ENCODE data around the gene DAGLB. TPM values are rescaled to one million over a fixed set of nuclear protein-coding genes. Genes with fewer than 3 reads are reported as not detected.
A peak's percentile ranks its signal among the peaks of the same experiment; 100 is the strongest.

Gene DAGLB
- total RNA-seq, 3 donors from 2014 or later = 15.4 to 18.0 (median 17.6) TPM

DNA sequence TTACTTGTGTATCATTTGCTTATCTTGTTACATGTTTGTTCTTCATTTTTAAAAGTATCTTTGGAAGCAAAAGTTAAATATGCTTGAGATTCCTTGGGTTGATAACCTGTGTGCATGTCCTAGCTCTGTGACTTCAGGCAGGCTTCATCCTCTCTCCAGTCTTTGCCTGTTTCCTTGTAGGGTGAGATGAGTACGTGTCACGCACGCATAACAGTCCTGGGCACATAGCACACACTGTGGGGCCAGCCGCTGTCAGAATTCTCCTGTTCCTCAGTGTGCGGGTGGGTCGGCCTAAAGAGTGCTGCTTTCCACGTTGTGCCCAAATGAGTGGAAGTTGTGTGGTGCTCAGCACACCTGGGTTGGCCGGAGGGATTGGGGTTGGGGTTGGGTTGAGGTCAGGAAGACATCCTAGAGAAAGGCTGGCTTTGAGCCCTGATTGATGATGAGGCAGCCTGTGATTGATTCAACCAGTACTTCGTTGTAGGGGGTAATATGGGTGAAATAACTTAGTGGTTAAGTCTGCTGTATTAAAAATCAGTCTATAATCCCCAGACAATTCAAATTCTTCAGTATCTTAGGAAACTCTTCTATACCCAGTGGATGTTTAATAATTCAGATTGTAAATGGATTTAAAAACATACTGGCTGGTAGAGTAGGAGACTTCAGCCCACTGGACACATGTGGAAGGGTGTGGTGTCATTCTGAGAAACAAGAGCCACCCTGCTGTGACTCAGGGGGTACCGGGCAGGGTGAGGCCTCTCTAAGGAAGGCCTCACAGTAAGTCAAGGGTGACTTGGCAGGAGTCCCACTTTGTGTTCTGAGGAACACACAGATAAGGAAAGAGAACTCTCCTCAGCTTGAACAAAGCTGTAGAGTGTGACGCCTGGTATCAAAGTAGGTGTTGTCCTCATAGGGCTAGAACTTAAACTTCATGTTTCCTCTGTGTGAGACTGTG, 54.8 kb downstream of the DAGLB start:
- Histone ChIP-seq H3K36me3 (no peaks in the 10 kb centered on the region), H3K27ac (peak overlapping the region; percentile 70 to 85), H3K27me3 (no peaks in the 10 kb centered on the region), H3K4me3 (no peak overlapping the region), H3K4me1 (peaks cover 0 to 19% of the 10 kb centered on the region in 2 donors), H3K9me3 (no peaks in the 10 kb centered on the region)
- TF ChIP-seq POLR2AphosphoS5 (IDR thresholded peaks at IDR 0.05) = peak in 1 of 3 donors; percentile 3
- TF ChIP-seq POLR2A (IDR thresholded peaks at IDR 0.05) = no peak
- TF ChIP-seq, protein P1, sequence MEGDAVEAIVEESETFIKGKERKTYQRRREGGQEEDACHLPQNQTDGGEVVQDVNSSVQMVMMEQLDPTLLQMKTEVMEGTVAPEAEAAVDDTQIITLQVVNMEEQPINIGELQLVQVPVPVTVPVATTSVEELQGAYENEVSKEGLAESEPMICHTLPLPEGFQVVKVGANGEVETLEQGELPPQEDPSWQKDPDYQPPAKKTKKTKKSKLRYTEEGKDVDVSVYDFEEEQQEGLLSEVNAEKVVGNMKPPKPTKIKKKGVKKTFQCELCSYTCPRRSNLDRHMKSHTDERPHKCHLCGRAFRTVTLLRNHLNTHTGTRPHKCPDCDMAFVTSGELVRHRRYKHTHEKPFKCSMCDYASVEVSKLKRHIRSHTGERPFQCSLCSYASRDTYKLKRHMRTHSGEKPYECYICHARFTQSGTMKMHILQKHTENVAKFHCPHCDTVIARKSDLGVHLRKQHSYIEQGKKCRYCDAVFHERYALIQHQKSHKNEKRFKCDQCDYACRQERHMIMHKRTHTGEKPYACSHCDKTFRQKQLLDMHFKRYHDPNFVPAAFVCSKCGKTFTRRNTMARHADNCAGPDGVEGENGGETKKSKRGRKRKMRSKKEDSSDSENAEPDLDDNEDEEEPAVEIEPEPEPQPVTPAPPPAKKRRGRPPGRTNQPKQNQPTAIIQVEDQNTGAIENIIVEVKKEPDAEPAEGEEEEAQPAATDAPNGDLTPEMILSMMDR (IDR thresholded peaks at IDR 0.05) = no peak
- intact Hi-C loops (cut with DNase I; ENCODE audit: low total_unique reads) = no loop called here
- peak in 1 of 2 donors; percentile 36 for DNase-seq (ENCODE audit: low spot score in 2 of 2)

DNA sequence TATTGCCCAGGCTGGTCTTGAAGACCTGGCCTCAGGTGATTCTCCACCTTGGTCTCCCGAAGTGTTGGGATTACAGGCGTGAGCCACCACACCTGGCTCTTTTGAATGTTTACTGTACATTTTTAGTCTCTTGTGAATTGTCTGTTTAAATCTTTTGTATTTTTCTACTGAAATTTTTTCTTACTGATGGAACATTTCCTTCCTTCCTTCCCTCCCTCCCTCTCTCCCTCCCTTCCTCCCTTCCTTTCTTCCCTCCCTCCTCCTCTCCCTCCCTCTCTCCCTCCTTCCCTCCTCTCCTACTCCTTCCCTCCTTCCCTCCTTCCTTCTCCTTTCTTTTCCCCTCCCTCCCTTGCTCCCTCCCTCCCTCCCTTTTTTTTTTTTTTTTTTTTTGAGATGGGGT, 58.0 kb downstream of the DAGLB start:
- no peak overlapping the region for H3K27ac ChIP-seq
- no peak overlapping the region for H3K4me3 ChIP-seq
- no peak for TF ChIP-seq POLR2A (IDR thresholded peaks at IDR 0.05)
- DNase-seq (ENCODE audit: low spot score in 2 of 2) = no peak
- H3K4me1 ChIP-seq = peaks cover 5 to 24% of the 10 kb centered on the region in 2 donors
- no peaks in the 10 kb centered on the region for H3K27me3 ChIP-seq
- no peaks in the 10 kb centered on the region for H3K36me3 ChIP-seq
- intact Hi-C loops (cut with DNase I; ENCODE audit: low total_unique reads) = no loop called here
- H3K9me3 ChIP-seq = no peaks in the 10 kb centered on the region

DNA sequence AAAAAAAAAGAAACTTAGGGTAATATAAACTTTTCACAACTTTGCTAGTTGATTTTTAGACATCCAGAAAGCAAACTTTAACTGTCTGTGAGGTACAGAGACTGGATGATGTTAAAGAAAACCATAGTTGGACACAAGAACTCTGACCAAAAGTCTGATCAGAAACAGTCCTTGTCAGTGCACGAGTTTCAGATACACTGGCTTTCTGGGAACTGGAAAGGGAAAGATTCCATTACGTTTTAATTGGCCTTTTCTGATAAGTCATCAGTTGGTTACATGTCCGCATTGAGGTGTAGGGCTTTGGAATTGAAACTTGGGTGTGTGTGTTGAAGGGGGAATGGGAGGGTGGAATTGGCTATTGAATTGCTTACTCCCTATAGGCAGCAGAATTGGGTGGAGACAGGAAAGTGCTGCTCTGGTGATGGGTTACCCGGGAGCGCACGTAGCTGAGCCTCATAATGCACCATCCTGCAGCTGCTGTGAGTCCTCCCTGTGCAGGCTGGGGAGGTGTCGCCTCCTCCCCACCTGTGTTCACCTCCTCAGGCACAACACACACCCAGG, 59.9 kb downstream of the DAGLB start:
- intact Hi-C loops (cut with DNase I; ENCODE audit: low total_unique reads) = no loop called here
- DNase-seq (ENCODE audit: low spot score in 2 of 2) = no peak
- Histone ChIP-seq H3K27me3 (no peaks in the 10 kb centered on the region), H3K36me3 (no peaks in the 10 kb centered on the region), H3K9me3 (no peaks in the 10 kb centered on the region), H3K4me1 (peaks cover 5 to 25% of the 10 kb centered on the region in 2 donors), H3K27ac (peak overlapping the region; percentile 19 to 33), H3K4me3 (no peak overlapping the region)
- TF ChIP-seq, protein P1 (IDR thresholded peaks at IDR 0.05) = no peak
- no peak for TF ChIP-seq POLR2A (IDR thresholded peaks at IDR 0.05)
- no peak for TF ChIP-seq POLR2AphosphoS5 (IDR thresholded peaks at IDR 0.05)

DNA sequence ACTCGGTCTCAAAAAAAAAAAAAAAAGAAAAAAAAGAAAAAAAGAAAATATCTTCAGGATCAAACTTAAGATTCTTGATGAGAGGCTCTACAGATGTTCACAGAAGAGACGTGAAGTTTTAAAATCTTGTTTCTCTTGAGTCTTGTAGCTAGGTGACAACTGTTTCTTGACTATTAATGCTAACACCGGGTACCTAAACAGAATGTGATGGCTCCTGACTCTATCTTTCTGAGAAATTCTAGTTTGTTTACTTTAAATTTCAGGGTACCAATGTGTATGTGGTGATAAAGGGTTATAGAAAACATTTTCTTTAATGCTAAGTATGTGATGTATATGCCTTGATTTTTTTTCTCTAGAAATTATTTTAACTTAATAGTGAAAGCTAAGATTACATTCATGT, 61.0 kb downstream of the DAGLB start:
- TF ChIP-seq POLR2AphosphoS5 (IDR thresholded peaks at IDR 0.05) (no peak), POLR2A (IDR thresholded peaks at IDR 0.05) (no peak)
- TF ChIP-seq, protein P1 (IDR thresholded peaks at IDR 0.05) = no peak
- peak overlapping the region in 1 of 2 donors; percentile 94 for H3K27ac ChIP-seq
- intact Hi-C loops (cut with DNase I; ENCODE audit: low total_unique reads) = no loop called here
- no peak for DNase-seq (ENCODE audit: low spot score in 2 of 2)
- H3K27me3 ChIP-seq = no peaks in the 10 kb centered on the region
- peaks cover 5 to 23% of the 10 kb centered on the region in 2 donors for H3K4me1 ChIP-seq
- H3K9me3 ChIP-seq = no peaks in the 10 kb centered on the region
- H3K36me3 ChIP-seq = no peaks in the 10 kb centered on the region
- H3K4me3 ChIP-seq = no peak overlapping the region

DNA sequence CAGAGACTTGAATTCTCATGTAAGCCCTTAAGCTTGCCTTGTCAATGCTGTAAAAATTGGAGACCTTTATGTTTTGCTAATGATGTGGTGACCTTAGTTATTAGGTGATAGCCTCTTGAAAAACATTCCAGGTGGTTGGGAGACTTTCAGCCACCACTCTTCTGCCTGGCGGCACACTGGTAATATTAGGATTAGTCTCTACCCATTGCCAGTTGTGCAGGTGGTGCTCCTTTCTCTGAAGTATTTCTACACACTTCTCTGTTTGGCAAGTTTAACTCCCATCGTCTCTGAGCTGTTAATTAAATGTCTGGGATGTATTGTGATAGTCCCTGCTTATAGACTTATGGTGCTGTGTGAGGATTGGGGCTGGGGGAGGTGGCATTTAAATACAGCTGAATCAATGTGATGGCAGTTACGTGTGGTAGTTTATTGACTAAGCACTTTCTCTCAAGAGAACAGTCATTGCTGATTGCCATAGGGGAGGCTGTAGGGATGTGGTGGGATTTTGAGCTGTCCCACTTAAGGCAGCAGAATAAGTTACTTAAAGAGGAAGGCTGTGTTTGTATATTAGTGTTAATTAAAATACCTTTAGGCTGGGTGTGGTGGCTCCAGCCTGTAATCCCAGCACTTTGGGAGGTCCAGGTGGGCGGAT, 61.7 kb downstream of the DAGLB start:
- no peak for DNase-seq (ENCODE audit: low spot score in 2 of 2)
- no peaks in the 10 kb centered on the region for H3K9me3 ChIP-seq
- intact Hi-C loops (cut with DNase I; ENCODE audit: low total_unique reads) = no loop called here
- H3K27ac ChIP-seq = peak overlapping the region; percentile 86 to 94
- H3K4me3 ChIP-seq = no peak overlapping the region
- no peaks in the 10 kb centered on the region for H3K36me3 ChIP-seq
- H3K4me1 ChIP-seq = peaks cover 5 to 23% of the 10 kb centered on the region in 2 donors
- no peaks in the 10 kb centered on the region for H3K27me3 ChIP-seq
- TF ChIP-seq POLR2AphosphoS5 (IDR thresholded peaks at IDR 0.05) (no peak), POLR2A (IDR thresholded peaks at IDR 0.05) (no peak)
- TF ChIP-seq, protein P1 (IDR thresholded peaks at IDR 0.05) = no peak
